ENCODE results near the gene KMT2E. TPM values are rescaled to one million over a fixed set of nuclear protein-coding genes. Genes with fewer than 3 reads are reported as not detected.
"Not testable (repeated sequence)": the region's sequence is repeated elsewhere in the genome, so short reads cannot be mapped to it uniquely, and the experiment has no call there.

Gene KMT2E, protein sequence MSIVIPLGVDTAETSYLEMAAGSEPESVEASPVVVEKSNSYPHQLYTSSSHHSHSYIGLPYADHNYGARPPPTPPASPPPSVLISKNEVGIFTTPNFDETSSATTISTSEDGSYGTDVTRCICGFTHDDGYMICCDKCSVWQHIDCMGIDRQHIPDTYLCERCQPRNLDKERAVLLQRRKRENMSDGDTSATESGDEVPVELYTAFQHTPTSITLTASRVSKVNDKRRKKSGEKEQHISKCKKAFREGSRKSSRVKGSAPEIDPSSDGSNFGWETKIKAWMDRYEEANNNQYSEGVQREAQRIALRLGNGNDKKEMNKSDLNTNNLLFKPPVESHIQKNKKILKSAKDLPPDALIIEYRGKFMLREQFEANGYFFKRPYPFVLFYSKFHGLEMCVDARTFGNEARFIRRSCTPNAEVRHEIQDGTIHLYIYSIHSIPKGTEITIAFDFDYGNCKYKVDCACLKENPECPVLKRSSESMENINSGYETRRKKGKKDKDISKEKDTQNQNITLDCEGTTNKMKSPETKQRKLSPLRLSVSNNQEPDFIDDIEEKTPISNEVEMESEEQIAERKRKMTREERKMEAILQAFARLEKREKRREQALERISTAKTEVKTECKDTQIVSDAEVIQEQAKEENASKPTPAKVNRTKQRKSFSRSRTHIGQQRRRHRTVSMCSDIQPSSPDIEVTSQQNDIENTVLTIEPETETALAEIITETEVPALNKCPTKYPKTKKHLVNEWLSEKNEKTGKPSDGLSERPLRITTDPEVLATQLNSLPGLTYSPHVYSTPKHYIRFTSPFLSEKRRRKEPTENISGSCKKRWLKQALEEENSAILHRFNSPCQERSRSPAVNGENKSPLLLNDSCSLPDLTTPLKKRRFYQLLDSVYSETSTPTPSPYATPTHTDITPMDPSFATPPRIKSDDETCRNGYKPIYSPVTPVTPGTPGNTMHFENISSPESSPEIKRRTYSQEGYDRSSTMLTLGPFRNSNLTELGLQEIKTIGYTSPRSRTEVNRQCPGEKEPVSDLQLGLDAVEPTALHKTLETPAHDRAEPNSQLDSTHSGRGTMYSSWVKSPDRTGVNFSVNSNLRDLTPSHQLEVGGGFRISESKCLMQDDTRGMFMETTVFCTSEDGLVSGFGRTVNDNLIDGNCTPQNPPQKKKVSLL (N-terminal part only)
- 127 TPM for total RNA-seq

DNA sequence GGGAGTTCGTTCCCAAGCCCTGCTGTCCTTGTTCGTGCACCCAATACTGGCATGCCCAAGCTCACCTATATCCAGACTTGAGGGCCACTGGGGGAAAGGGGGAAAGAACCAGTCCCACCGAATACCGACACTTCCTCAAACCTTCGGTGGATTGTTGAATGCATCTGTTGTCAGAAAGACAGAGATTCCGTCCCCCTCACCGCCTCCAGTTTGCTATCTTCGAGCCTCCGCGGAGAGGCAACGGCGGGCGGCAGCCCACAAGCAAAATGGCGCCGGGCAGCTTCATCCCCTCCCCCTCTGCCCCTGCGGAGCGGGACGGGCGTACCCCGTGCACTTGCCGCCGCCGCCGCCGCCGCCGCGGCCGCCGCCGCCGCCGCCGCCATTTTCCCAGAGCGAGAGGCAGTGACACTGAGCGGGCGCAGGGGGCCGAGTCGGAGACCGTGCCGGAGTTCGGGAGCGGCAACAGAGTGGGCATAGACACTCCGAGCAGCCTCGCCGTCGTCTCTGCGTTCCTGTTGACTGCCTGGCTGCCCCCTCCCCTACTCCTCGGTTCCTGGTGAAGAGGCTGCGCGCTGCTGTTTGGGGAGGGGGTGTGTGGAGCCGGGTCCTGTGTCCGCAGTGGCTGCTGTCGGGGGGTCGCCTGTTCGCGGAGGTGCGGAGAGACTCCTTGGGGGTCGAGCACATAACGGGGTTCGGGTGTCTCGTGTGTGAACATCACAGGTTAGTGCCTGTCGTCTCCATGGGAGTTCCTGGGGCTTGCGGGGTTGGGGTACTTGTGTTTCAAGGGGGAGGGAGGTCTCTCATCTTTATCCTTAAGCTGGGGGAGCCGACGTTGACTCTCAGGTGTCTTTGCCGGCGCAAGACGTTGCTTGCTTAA is at the start of gene KMT2E:
Gene KMT2E, plus strand, starts transcription at position 390 of the 877 bp plus-strand sequence. CDS start 26,748 bp downstream, outside the sequence.
- DNase-seq: peak; percentile 97

DNA sequence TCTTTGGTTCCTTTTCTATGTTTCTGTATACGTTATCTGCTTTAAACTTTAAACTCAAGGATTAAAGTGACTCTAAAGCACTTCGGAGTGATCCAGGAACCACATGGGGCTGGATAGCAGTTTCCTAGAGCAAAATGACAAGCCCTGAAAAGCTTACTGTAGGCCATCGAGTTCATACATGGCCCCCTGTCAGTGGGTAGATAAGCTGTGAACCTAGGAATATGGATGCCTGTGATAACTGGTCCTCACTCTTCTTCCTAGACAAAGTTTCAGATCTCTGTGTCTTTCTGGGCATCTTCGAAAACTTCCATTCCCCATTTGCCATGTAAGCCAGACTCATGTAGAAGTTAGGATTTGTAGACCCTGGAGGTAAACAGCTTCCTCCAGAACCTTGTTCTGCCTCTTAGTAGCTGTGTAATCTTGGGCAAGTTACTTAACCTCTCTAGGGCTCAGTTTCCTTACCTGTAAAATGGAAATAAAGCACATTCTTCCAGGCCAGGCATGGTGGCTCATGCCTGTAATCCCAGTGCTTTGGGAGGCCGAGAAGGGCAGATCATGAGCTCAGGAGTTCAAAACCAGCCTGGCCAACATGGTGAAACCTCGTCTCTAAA is 49.3 kb upstream of the KMT2E start:
- no peak for DNase-seq

DNA sequence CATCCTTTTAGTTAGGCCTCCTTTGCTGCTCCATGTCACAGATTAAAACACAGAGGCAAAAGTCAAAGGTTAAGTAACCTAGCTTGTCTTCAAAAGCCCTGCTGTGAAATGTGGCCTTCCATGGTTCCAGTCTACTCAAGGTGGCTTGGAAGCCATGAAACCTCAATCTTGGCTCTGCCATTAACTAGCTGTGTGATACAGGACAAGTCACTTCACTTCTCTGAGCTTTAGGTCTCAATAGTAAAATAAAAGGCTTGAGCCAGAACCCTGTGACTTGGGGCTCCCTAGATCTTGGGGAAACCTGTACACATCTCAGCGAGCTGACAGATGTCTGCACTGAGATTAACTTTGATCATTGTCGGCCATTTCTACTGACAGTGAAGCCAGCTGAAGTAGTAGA is 48.0 kb upstream of the KMT2E start:
- no peak for DNase-seq

DNA sequence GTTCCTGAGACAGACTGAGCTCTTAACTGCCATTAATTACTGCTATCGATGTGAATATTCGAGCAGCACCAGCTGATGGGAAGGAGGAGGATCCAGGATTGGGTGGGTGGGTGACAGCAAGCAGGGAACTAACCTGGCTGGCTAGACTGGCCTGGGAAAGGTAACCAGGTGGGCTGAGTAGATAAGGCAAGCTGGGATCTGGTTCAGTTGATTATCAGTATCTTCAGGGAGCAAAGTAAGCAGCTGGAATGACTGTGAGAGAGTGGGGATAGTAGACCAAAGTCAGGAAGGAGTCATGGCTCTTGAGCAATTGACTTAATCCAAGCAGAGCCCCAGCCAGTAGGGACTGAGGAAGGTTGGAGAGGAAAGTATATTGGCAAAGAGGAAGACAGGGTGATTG is 46.9 kb upstream of the KMT2E start:
- DNase-seq: no peak

DNA sequence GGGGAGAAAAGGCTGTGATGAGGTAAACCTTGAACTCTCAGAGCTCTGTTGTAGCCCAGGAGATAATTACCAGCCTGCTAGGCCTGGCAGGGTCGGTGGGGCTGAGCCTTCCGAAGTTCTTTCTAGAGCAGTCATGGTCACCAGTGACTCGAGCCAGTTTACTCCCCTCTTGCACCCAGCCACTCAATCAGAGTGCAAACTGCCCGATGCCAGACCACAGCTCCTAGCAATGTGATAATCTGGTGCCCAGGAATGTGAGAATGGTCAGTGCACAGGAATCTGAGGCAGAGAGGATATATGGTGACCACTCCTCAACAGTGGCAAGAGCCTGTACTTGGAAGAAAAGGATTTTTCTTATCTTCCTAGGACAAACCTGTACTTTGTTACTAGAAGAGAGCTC is 46.4 kb upstream of the KMT2E start:
- DNase-seq: no peak

DNA sequence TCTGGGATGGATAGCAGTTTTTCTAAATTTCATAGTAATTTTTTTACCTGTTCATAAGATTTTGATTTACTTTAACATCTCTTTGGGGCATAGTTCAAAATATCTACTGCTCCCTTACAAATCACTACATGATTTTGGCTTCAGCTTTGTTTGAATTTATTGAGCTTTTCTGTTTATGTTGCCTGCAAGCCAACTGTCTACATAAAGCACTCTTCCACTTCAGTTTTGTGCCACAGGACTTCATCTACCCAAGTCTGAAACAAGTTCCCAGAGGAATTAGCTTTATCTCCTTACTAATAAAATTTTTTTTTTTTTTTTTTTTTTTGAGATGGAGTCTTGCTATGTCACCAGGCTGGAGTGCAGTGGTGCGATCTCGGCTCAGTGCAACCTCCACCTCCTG is 45.4 kb upstream of the KMT2E start:
- DNase-seq: no peak

DNA sequence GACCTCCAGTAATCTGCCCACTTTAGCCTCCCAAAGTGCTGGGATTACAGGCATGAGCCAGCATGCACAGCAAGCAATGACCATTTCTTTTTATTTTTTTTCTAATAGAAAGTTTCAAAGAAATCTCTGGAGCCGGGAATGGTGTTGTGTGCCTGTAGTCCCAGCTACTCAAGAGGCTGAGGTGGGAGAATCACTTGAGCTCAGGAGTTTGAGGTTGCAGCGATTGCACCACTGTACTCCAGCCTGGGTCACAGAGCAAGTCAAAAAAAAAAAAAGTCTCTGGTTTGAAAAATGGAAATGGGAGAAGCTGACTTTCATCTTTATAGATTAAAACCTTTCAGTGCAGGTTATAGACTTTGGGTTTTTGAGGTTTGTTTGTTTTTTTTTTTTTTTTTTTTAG is 44.8 kb upstream of the KMT2E start:
- no peak for DNase-seq

DNA sequence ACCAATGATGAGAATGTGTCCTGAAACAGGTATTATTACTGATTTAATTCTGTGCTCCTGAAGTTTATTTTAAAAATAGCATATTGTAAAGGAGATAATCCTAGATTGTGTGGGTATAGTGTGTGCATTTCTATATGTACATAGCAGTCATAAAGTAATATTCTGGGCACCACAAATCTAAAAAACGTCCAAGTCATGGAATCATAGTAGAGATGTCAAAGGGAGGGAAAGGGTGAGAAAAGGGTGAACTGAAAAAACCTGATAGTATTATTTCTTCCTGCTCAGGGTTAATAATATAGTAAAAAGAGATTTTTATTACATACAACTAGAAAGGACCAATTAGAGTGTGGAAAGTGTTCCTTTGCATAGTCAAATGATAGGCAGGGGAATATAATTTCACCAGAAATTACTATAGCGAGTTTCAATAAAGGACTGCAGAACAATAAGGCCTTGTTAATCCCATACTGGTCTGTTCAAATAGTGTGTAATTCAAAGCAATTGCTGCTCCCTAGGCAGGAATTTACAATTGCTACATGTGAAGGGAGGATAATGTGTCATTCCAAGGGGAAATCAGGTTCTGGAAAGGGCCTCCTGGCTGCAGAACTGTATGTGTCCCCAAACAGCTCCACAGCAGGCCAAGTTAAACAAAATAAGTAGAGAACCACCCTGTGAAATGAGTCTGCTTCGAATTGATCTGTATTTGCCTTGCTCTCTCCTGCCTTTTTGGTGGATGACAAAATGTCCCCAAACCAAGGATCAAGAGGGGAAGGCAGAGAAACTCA is 42.5 kb upstream of the KMT2E start:
- DNase-seq: no peak

DNA sequence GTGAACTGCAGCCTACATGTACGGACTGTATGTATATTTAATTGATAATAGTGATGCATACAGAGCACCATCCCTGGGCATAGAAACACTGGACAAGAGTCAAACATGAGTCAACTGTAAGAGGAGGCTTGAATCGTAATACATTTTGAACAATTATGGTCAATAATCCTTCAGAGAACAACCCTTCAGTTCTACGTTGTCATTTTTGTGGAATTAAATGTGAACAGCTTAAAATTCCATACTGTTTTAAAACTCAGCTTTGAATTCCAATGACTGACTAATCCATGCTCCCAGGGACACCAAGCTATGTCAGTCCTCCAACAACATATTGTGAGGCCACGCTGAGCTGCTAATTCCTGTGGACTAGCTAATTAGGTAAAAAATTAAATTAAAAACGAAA is 41.5 kb upstream of the KMT2E start:
- no peak for DNase-seq

DNA sequence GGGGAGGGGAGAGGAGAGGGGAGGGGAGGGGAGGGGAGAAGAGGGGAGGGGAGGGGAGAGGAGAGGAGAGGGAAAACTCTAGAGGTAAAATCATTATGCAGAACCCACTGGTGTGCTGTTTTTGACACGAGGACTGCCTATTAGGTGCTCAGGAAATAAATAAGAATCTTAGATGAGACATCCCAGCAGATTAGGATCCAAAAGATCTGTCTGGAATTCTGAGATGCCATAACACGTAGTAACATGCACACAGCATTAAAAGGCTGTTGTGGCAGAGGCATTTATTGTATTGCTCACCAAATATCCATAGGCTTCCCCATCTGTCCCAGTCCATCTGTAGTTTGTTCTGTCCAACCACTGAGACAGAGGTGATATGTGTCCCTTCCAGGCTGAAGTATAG is 40.8 kb upstream of the KMT2E start:
- DNase-seq: no peak

DNA sequence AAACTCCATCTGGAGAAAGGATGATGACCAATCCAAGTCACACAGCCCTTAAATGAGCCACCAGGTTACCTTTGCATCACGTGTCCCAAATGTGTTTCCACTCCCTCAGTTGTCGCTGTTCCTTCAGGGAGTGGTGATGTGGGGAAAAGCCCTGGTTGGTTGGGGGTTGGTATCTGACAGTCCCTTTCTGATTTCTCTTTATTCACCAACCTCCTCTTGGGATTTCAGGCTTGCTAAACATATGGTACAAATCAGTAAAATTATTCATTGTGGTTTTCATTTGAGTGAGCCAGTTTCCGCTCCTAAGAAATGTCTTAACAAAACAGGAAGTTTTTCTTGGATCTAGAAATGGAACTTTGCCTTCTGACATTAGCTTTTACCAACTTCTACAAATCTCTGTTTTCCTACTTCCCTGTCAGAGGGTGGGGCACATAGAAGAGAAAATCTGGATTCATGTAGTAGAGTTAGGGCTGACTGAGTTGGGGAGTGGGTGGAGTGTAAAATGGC is 40.0 kb upstream of the KMT2E start:
- peak; percentile 86 for DNase-seq

DNA sequence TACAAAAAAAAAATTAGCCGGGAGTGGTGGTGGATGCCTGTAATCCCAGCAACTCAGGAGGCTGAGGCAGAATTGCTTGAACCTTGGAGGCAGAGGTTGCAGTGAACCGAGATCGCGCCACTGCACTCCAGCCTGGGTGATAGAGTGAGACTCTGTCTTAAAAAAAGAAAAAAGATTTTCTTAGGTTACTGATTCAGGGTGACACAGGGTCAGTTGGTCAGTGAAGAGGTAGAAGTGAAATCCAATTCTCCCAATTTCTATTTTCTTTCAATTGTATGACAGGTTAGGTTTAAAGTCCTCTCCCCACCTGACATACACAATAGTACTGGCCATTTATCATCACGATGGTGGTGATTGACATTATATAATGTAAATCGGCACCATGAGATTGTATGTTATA is 38.5 kb upstream of the KMT2E start:
- DNase-seq: not testable (repeated sequence)

DNA sequence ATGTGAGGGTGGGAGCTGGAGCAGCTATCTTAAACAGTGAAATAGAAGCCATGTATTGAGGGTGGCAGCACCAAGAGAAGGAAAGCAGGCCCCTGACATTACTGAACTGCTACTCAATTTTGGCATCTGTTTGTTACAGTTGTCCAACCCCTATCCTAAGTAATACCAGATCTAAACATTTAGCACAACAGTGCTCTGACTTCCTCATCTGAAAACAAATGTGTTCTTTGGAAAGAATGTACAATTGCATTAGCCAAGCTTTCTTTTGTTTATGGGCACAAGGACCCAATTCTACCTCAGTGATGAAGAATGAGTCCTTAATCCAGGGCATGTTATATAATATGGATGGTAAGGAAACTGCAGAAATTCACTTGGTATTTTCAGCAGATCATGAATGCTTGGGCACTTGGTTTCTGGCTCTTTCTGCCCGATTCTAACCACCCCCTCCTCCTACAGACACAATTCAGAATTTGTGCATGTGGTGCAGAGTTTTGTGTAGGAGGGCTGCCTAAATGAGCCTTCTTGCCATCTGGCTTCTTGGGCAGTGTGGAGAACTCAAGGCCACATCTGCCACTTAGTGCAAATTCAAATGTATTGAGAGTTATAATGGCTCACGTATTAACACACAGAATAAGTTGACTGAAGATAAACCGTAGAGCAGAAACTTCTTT is 36.9 kb upstream of the KMT2E start:
- peak; percentile 49 for DNase-seq

DNA sequence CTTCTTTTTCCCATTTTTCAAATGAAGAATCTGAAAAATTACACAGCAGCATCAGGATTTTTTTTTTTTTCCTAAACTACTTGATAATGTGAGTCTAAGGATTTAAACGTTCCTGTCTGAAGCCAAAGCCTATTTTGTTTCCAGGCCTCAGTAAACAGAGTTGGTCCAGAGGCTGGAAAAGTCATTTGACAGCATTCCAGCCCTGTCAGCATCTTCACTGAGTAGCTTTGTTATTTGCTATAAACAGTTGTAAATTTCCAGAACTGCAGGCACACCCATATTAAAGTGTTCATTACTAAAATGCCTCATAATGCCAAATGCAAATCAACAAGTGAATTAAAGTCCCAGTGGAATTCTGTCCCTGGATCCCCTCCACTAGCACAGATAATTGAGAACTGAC is 35.5 kb upstream of the KMT2E start:
- DNase-seq: peak; percentile 77

DNA sequence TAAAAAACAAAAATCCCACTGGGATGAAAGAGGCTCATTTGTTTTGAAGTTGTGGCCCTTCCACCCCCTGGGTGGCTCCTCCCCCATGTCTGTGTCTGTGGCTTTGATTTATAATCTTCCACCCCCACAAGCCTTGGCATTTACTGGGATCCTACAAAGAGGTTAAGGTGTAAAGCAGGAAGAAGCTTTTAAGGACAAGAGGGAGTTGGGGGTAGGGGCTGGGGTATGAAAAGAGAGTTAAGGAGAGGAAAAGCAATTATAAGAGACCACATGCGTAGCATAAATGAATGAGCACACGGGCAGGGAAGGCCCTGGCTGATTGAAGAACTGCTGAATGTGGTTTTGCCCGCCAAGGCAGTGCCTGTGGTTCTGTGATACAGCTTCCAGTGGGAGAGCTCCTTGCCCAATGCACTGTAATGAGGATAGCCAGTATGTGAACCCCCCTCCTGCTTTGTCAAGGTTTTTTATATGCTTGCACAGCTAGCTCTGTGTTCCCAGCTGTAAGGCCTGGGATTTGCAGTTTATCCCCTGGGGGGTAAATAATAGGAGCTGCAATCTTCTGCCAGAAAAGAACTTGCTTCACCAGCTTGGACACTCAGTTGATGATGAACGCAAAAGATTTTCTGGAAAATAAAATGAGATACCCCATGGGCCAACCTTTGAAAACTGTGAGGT is 34.7 kb upstream of the KMT2E start:
- peak; percentile 30 for DNase-seq

DNA sequence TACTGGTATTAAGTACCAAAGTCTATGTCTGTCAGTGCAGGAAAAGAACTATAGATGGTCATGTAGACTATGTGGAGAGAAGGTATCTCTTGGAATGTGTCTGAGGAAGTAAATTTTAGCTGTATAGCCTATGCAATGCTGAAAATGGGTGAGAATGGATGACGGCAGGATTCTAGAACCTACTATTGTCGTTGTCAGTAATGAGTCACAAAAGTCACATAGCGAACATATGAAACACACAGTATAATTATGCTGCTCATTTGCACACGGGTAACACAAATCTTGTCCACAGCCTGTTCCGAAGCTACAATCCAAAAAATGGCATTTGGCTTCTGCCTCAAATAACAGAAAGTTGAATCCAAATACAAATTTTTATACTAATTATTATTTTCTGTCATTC is 33.6 kb upstream of the KMT2E start:
- DNase-seq: no peak

DNA sequence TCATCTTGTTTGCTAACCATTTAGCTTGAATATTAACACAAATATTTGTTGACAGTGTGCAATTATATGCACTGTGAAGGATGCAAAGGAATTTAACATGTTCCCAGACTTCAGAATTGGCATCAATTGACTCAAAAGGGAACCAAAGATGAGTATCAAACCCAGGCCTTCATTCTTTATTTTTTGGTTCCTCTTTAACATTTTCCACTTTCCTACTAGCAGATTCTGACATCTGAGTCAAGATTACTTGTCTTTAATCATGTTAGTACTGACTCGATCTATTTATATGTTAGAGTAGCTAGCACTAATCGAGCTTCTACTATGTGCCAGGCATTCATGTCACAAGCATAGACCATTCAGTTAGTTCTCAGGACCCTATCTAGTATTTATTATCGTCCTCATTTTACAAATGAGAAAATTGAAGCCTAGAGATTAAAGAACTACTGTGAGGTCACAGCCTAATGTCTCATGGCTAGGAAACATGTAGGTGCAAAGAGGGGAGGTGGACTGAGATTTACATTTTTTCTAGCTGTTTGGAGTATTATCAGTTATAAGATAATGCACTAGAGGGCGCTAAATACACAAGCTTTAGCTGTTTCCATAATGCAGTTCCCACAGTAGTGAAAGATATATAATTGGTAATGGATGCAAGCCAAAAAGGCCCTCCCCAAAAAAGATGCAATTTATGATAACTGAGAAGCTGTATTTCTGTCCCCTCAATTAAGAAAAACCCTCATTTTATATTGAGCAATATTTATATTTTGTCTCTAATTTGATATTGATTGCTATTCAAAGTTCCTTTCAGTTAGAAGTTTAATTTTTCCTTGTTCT is 32.9 kb upstream of the KMT2E start:
- peak; percentile 45 for DNase-seq

DNA sequence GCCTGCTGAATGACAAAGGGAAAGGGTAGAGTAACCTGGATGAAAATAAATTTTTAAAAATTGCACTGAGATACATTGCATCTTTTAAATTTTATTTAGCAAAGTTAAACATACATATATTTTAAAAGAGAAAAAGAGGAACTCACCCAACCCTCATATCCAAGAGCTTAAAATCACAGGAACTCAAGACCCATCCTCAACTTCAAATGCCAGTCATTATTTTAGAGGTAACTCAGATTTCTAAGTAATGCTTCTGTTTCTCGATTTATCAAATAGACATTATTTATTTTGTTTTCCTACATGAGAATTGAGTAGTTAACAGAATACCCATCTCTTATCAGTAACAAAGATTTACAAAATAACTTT is 32.4 kb upstream of the KMT2E start:
- DNase-seq: no peak

All from skin of body (tissue), 2 donors.